WTC11 (cell line): ENCODE results near the gene KDM4F. TPM values are rescaled to one million over a fixed set of nuclear protein-coding genes. Genes with fewer than 3 reads are reported as not detected.
A peak's percentile ranks its signal among the peaks of the same experiment; 100 is the strongest.

Experiments used
- ATAC-seq: fragments of 200-7000 bp; cut with Tn5 transposase; 2 replicates; pipeline ENCODE4 v1.10.0; 2021; ENCODE audit warnings: mild to moderate bottlenecking, moderate library complexity
- CTCF ChIA-PET: fragments of 300-600 bp; sonication (Branson Sonifier 250); formaldehyde crosslinking; loops from one replicate; lab custom pipeline; 2021; ENCODE audit warnings: antibody characterized with exemption; lab: Charles Lee
- POLR2A ChIA-PET: fragments of 350-600 bp; sonication (Branson Sonifier 250); formaldehyde crosslinking; loops from one replicate; lab custom pipeline; 2021; ENCODE audit warnings: antibody characterized with exemption; lab: Charles Lee
- DNase-seq: peaks from one replicate; pipeline ENCODE4 v3.0.0; 2021; ENCODE audit warnings: low spot score
- H3K27ac Mint-ChIP-seq: 2 replicates; pipeline ENCODE4 v1.8.0; 2021; ENCODE audit warnings: mixed read lengths
- H3K27me3 Mint-ChIP-seq: 2 replicates; pipeline ENCODE4 v1.8.0; 2021; ENCODE audit warnings: low read depth, mild to moderate bottlenecking, moderate library complexity, mixed read lengths
- H3K36me3 Mint-ChIP-seq: 2 replicates; pipeline ENCODE4 v1.8.0; 2021; ENCODE audit warnings: mixed read lengths
- H3K4me1 Mint-ChIP-seq: 2 replicates; pipeline ENCODE4 v1.8.0; 2022; ENCODE audit warnings: mixed read lengths
- H3K4me3 Mint-ChIP-seq: 2 replicates; pipeline ENCODE4 v1.8.0; 2021; ENCODE audit warnings: mild to moderate bottlenecking, moderate library complexity, mixed read lengths
- H3K9me3 Mint-ChIP-seq: 2 replicates; pipeline ENCODE4 v1.8.0; 2021; ENCODE audit warnings: mixed read lengths
- ATF1 ChIP-seq: sonication (generic); formaldehyde crosslinking; IDR thresholded peaks from 2 replicates; pipeline ENCODE4 v1.8.1; 2023; ENCODE audit warnings: mild to moderate bottlenecking, moderate library complexity, missing genetic modification reagents
- FOXJ3 ChIP-seq: sonication (generic); formaldehyde crosslinking; IDR thresholded peaks from 2 replicates; pipeline ENCODE4 v1.9.0; 2021; ENCODE audit warnings: missing genetic modification reagents, mild to moderate bottlenecking, borderline replicate concordance
- GABPB1 ChIP-seq: sonication (generic); formaldehyde crosslinking; IDR thresholded peaks from 2 replicates; pipeline ENCODE4 v1.8.1; 2023; ENCODE audit warnings: mild to moderate bottlenecking, missing genetic modification reagents
- TEAD1 ChIP-seq: sonication (generic); formaldehyde crosslinking; IDR thresholded peaks from 2 replicates; pipeline ENCODE4 v1.8.0; 2022; ENCODE audit warnings: mild to moderate bottlenecking, missing genetic modification reagents
- ZNF138 ChIP-seq: sonication (generic); formaldehyde crosslinking; conservative IDR thresholded peaks from 2 replicates; pipeline ENCODE4 v1.8.1; 2022; ENCODE audit warnings: mild to moderate bottlenecking, moderate library complexity, missing genetic modification reagents
- ZNF671 ChIP-seq: fragments of 250-450 bp; sonication (Bioruptor Pico); IDR thresholded peaks from 2 replicates; pipeline ENCODE4 v1.8.0; 2021; ENCODE audit warnings: mild to moderate bottlenecking
- total RNA-seq: library from RNA; stranded (reverse); gene quantifications from 3 replicates; pipeline ENCODE4 v1.2.3, GENCODE V29; 2021
- TF ChIP-seq, protein P1 (sequence below): fragments of 250-450 bp; sonication (Bioruptor Pico); IDR thresholded peaks from 2 replicates; pipeline ENCODE4 v1.9.0; 2021; ENCODE audit warnings: mild to moderate bottlenecking
- TF ChIP-seq, protein P2 (sequence below): sonication (generic); formaldehyde crosslinking; IDR thresholded peaks from 2 replicates; pipeline ENCODE4 v1.8.1; 2022; ENCODE audit warnings: mild to moderate bottlenecking, moderate library complexity, missing genetic modification reagents
- TF ChIP-seq, protein P3 (sequence below): sonication (generic); formaldehyde crosslinking; conservative IDR thresholded peaks from 2 replicates; pipeline ENCODE4 v1.8.1; 2023; ENCODE audit warnings: mild to moderate bottlenecking, low read depth, missing genetic modification reagents, moderate library complexity
- TF ChIP-seq, protein P4 (sequence below): fragments of 250-450 bp; sonication (Bioruptor Pico); IDR thresholded peaks from 2 replicates; pipeline ENCODE4 v2.1.2; 2022; ENCODE audit warnings: mild to moderate bottlenecking, moderate library complexity
- TF ChIP-seq, protein P5 (sequence below): sonication (generic); formaldehyde crosslinking; IDR thresholded peaks from 2 replicates; pipeline ENCODE4 v1.8.1; 2023; ENCODE audit warnings: mild to moderate bottlenecking, moderate library complexity, missing genetic modification reagents
- TF ChIP-seq, protein P6 (sequence below): fragments of 200-600 bp; IDR thresholded peaks from 2 replicates; pipeline ENCODE4 v1.8.0; 2022; ENCODE audit warnings: antibody characterized with exemption

Gene KDM4F
- total RNA-seq, 1 experiment from 2014 or later: not detected

DNA sequence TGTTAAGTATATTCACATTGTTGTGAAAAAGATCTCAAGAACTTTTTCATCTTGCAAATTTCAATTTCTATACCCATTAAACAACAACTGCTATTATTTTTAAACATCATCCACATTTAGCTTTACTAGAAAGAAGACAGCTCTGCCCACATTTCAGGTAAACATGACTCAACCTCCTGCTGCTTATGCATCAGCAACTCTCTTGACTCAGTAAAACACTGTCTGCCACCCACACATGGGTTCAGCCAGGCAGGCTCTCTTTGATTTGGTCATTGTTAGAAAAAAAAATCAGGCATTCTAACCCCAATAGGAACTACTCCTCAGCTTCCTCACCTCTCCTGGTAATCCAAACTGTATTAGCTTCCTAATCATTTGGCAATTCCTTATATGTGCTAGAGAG is 35.3 kb downstream of the KDM4F start:
- CTCF ChIA-PET: interaction anchor here (0.8 to 1.8 kb wide), 2 partner anchors 15 to 66 kb away, joined by 3 to 5 read pairs; no protein-coding TSS in a partner anchor
- no peak for DNase-seq
- H3K36me3 Mint-ChIP-seq: no peaks in the 10 kb centered on the region
- peaks cover 14% of the 10 kb centered on the region for H3K4me1 Mint-ChIP-seq
- peak; percentile 63 for TF ChIP-seq GABPB1
- TF ChIP-seq FOXJ3 (CRISPR knock-in tag): no peak
- TF ChIP-seq, all 79 proteins: peak for 1
- peaks cover 42% of the 10 kb centered on the region for H3K27me3 Mint-ChIP-seq
- POLR2A ChIA-PET: no interaction called here
- ATAC-seq: no peak
- H3K4me3 Mint-ChIP-seq: no peak overlapping the region
- H3K27ac Mint-ChIP-seq: no peak overlapping the region
- no peaks in the 10 kb centered on the region for H3K9me3 Mint-ChIP-seq

DNA sequence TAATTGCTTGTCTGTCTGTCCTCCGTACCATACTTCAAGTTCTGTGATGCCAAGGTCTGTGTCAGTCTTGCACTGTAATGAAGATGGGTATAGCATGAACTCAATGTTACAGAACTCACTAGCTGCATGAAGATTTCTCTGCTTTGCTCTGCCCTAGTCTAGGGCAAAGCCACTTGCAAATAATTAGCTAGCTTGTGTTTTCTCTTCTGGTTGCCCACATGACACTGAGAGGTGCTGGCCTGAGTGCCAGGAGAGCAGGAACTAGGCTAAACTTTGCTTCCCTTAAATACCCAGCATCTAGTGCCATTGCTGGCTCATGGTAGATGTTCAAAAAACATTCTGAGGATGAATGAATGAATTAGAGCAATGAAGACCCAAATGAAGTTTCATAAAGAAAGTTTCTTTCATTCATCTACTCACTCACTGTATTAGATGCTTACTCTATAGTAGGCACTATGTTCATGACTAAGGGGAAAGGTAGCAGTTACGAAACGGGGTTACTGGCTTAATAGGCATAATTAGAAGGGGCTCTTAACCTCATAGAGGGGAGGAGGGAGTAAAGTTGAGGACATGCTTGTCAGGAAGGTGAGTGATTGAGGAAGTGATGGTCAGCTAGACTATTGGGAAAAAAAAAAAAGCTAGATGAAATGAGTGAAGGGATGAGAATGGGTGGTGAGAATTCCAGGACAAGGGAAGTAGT is 36.0 kb downstream of the KDM4F start:
- TF ChIP-seq, protein P1, sequence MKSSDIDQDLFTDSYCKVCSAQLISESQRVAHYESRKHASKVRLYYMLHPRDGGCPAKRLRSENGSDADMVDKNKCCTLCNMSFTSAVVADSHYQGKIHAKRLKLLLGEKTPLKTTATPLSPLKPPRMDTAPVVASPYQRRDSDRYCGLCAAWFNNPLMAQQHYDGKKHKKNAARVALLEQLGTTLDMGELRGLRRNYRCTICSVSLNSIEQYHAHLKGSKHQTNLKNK: no peak
- TF ChIP-seq, protein P2, sequence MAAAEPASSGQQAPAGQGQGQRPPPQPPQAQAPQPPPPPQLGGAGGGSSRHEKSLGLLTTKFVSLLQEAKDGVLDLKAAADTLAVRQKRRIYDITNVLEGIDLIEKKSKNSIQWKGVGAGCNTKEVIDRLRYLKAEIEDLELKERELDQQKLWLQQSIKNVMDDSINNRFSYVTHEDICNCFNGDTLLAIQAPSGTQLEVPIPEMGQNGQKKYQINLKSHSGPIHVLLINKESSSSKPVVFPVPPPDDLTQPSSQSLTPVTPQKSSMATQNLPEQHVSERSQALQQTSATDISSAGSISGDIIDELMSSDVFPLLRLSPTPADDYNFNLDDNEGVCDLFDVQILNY: no peak
- TF ChIP-seq ZNF138 (CRISPR knock-in tag) (no peak), ATF1 (CRISPR knock-in tag) (no peak), ZNF671 (CRISPR knock-in tag) (no peak), TEAD1 (no peak)
- TF ChIP-seq, protein P3, sequence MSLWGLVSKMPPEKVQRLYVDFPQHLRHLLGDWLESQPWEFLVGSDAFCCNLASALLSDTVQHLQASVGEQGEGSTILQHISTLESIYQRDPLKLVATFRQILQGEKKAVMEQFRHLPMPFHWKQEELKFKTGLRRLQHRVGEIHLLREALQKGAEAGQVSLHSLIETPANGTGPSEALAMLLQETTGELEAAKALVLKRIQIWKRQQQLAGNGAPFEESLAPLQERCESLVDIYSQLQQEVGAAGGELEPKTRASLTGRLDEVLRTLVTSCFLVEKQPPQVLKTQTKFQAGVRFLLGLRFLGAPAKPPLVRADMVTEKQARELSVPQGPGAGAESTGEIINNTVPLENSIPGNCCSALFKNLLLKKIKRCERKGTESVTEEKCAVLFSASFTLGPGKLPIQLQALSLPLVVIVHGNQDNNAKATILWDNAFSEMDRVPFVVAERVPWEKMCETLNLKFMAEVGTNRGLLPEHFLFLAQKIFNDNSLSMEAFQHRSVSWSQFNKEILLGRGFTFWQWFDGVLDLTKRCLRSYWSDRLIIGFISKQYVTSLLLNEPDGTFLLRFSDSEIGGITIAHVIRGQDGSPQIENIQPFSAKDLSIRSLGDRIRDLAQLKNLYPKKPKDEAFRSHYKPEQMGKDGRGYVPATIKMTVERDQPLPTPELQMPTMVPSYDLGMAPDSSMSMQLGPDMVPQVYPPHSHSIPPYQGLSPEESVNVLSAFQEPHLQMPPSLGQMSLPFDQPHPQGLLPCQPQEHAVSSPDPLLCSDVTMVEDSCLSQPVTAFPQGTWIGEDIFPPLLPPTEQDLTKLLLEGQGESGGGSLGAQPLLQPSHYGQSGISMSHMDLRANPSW (CRISPR knock-in tag): no peak
- TF ChIP-seq, protein P4, sequence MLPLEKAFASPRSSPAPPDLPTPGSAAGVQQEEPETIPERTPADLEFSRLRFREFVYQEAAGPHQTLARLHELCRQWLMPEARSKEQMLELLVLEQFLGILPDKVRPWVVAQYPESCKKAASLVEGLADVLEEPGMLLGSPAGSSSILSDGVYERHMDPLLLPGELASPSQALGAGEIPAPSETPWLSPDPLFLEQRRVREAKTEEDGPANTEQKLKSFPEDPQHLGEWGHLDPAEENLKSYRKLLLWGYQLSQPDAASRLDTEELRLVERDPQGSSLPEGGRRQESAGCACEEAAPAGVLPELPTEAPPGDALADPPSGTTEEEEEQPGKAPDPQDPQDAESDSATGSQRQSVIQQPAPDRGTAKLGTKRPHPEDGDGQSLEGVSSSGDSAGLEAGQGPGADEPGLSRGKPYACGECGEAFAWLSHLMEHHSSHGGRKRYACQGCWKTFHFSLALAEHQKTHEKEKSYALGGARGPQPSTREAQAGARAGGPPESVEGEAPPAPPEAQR (CRISPR knock-in tag): no peak
- TF ChIP-seq, protein P5, sequence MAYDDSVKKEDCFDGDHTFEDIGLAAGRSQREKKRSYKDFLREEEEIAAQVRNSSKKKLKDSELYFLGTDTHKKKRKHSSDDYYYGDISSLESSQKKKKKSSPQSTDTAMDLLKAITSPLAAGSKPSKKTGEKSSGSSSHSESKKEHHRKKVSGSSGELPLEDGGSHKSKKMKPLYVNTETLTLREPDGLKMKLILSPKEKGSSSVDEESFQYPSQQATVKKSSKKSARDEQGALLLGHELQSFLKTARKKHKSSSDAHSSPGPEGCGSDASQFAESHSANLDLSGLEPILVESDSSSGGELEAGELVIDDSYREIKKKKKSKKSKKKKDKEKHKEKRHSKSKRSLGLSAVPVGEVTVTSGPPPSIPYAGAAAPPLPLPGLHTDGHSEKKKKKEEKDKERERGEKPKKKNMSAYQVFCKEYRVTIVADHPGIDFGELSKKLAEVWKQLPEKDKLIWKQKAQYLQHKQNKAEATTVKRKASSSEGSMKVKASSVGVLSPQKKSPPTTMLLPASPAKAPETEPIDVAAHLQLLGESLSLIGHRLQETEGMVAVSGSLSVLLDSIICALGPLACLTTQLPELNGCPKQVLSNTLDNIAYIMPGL (CRISPR knock-in tag): no peak
- TF ChIP-seq, protein P6, sequence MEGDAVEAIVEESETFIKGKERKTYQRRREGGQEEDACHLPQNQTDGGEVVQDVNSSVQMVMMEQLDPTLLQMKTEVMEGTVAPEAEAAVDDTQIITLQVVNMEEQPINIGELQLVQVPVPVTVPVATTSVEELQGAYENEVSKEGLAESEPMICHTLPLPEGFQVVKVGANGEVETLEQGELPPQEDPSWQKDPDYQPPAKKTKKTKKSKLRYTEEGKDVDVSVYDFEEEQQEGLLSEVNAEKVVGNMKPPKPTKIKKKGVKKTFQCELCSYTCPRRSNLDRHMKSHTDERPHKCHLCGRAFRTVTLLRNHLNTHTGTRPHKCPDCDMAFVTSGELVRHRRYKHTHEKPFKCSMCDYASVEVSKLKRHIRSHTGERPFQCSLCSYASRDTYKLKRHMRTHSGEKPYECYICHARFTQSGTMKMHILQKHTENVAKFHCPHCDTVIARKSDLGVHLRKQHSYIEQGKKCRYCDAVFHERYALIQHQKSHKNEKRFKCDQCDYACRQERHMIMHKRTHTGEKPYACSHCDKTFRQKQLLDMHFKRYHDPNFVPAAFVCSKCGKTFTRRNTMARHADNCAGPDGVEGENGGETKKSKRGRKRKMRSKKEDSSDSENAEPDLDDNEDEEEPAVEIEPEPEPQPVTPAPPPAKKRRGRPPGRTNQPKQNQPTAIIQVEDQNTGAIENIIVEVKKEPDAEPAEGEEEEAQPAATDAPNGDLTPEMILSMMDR: no peak
- Mint-ChIP-seq H3K36me3 (no peaks in the 10 kb centered on the region), H3K27ac (no peak overlapping the region), H3K9me3 (no peaks in the 10 kb centered on the region), H3K27me3 (peaks cover 44% of the 10 kb centered on the region), H3K4me1 (peaks cover 15% of the 10 kb centered on the region), H3K4me3 (no peak overlapping the region)
- no peak for ATAC-seq
- ChIA-PET CTCF (interaction anchor here (1.2 to 1.8 kb wide), 2 partner anchors 15 to 67 kb away, joined by 5 read pairs; no protein-coding TSS in a partner anchor), POLR2A (no interaction called here)
- no peak for DNase-seq
